Vagina (tissue), 2 donors: ENCODE results near the gene UST. TPM values are rescaled to one million over a fixed set of nuclear protein-coding genes. Genes with fewer than 3 reads are reported as not detected.

Source experiments
- DNase-seq, 2 donors: peaks; one replicate each; pipeline ENCODE4 v3.0.0-alpha.2; 2017; ENCODE audit errors: extremely low spot score in 2 of 2
- H3K27ac ChIP-seq: fragments of 200-600 bp; sonication (generic); one replicate; pipeline ENCODE4 v1.5.1; 2019
- H3K27me3 ChIP-seq: fragments of 200-600 bp; sonication (generic); one replicate; pipeline ENCODE4 v1.5.1; 2019
- H3K36me3 ChIP-seq, 2 donors: fragments of 200-600 bp; sonication (generic); one replicate each; pipeline ENCODE4 v1.5.1; 2017 to 2019
- H3K4me1 ChIP-seq: fragments of 200-600 bp; sonication (generic); one replicate; pipeline ENCODE4 v1.5.1; 2019
- H3K4me3 ChIP-seq, 2 donors: fragments of 200-600 bp; sonication (generic); 1 replicate in 1 of 2; 2 replicates in 1 of 2; pipeline ENCODE4 v1.5.1; 2016 to 2019
- H3K9me3 ChIP-seq: fragments of 200-600 bp; sonication (generic); one replicate; pipeline ENCODE4 v1.5.1; 2019
- POLR2A ChIP-seq, 2 donors: fragments of 450-650 bp; IDR thresholded peaks; one replicate each; pipeline ENCODE4 v1.6.1; 2017; ENCODE audit warnings: antibody characterized with exemption in 2 of 2, mild to moderate bottlenecking in 2 of 2, moderate library complexity in 2 of 2
- POLR2AphosphoS5 ChIP-seq, 2 donors: sonication (generic); formaldehyde crosslinking; IDR thresholded peaks; one replicate each; pipeline ENCODE4 v1.9.0; 2017; ENCODE audit warnings: antibody characterized with exemption in 2 of 2, mild to moderate bottlenecking in 2 of 2, low read depth in 1 of 2; ENCODE audit not compliant: insufficient read depth in 1 of 2
- intact Hi-C: fragments of 100-400 bp; cut with DNase I; formaldehyde crosslinking; loops from one replicate; pipeline ENCODE4 v1.15.1; 2023
- total RNA-seq: library from RNA; depleted of rRNA; stranded (reverse); fragments of >200 nt; gene quantifications from one replicate; pipeline ENCODE4 v1.2.3, GENCODE V29; 2016
- TF ChIP-seq, protein P1 (sequence below), 3 experiments: fragments of 450-650 bp in 2 of 3; fragments of 200-600 bp in 1 of 3; sonication (generic) in 1 of 3; IDR thresholded peaks; one replicate each; pipeline ENCODE4 v1.5.1; 2017 to 2019; ENCODE audit warnings: antibody characterized with exemption in 3 of 3, mild to moderate bottlenecking in 2 of 3, moderate library complexity in 2 of 3

The UST gene
- total RNA-seq, 1 donor from 2014 or later, result 14.2 TPM

DNA sequence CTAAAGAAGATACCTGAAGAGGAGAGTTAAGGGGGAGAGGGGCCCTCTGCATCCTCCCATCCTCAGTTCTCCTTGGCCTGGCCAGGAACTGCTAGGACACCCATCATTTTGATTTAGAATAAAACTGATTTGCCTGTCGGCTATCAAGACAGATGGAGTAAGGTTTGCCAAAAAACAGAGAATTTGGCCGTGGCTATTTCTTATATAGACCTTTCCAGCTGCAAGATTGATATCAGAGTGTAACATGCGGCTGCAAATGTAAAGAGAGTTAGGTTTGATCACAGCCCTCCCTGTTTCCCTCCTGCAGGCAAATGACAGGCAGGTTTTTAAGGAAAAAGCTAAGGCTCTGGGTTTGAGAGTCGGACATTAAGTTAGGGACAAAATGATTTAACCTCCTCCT, 344.1 kb downstream of the UST start:
- no peaks in the 10 kb centered on the region for H3K36me3 ChIP-seq
- H3K4me1 ChIP-seq, result peaks cover 8% of the 10 kb centered on the region
- H3K27me3 ChIP-seq, result no peaks in the 10 kb centered on the region
- intact Hi-C loops, result no loop called here
- H3K4me3 ChIP-seq, result no peak overlapping the region
- no peak for DNase-seq
- TF ChIP-seq, protein P1, sequence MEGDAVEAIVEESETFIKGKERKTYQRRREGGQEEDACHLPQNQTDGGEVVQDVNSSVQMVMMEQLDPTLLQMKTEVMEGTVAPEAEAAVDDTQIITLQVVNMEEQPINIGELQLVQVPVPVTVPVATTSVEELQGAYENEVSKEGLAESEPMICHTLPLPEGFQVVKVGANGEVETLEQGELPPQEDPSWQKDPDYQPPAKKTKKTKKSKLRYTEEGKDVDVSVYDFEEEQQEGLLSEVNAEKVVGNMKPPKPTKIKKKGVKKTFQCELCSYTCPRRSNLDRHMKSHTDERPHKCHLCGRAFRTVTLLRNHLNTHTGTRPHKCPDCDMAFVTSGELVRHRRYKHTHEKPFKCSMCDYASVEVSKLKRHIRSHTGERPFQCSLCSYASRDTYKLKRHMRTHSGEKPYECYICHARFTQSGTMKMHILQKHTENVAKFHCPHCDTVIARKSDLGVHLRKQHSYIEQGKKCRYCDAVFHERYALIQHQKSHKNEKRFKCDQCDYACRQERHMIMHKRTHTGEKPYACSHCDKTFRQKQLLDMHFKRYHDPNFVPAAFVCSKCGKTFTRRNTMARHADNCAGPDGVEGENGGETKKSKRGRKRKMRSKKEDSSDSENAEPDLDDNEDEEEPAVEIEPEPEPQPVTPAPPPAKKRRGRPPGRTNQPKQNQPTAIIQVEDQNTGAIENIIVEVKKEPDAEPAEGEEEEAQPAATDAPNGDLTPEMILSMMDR (IDR thresholded peaks at IDR 0.05), result no peak
- TF ChIP-seq POLR2AphosphoS5 (IDR thresholded peaks at IDR 0.05; ENCODE audit: insufficient read depth in 1 of 2, low read depth in 1 of 2), result no peak
- TF ChIP-seq POLR2A (IDR thresholded peaks at IDR 0.05), result no peak
- H3K9me3 ChIP-seq, result no peaks in the 10 kb centered on the region
- no peak overlapping the region for H3K27ac ChIP-seq

DNA sequence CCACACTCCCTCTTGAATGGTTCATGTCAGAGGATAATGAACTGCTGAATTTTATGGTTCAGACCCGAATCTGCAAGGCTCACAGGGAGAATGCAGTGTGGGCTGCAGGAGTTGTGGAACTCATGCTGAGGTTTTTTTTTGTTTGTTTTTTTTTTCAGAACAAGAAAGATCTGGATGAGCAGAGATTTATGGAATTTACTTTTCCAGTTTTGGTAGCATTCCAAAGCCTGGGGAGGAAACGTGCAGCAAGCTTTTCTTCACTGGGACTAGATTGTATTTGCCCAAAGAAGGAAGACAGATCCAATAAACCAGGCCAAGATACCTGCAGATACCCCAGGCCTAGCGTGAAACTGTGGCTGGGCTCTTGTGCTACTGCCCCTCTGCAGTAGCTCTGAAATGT, 346.8 kb downstream of the UST start:
- H3K36me3 ChIP-seq, result no peaks in the 10 kb centered on the region
- intact Hi-C loops, result no loop called here
- TF ChIP-seq, protein P1 (IDR thresholded peaks at IDR 0.05), result no peak
- TF ChIP-seq POLR2AphosphoS5 (IDR thresholded peaks at IDR 0.05; ENCODE audit: insufficient read depth in 1 of 2, low read depth in 1 of 2) (no peak), POLR2A (IDR thresholded peaks at IDR 0.05) (no peak)
- no peak for DNase-seq
- H3K4me1 ChIP-seq, result peaks cover 8% of the 10 kb centered on the region
- H3K27me3 ChIP-seq, result no peaks in the 10 kb centered on the region
- H3K9me3 ChIP-seq, result no peaks in the 10 kb centered on the region
- no peak overlapping the region for H3K27ac ChIP-seq
- H3K4me3 ChIP-seq, result no peak overlapping the region

DNA sequence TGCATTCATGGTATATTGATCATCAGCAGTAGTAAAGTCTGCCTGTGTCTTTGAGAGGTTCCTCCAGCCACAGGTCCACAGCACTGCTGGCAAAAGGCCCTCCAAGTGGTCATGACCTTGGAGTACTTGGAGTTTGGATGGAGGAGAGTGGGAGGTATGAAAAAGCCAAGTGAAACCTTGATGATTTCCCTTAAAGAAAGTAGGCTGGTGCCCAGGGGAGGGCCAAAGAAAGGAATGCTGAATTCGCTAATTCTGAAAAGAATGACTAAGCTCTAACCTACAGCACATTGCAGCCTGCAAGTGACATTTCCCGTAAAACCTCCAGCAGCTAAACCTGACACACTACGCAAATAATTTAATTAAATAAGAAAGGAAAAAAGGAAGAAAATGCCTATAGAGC, 347.3 kb downstream of the UST start:
- Histone ChIP-seq H3K9me3 (peaks cover 2% of the 10 kb centered on the region), H3K27me3 (no peaks in the 10 kb centered on the region), H3K27ac (no peak overlapping the region), H3K4me1 (peaks cover 8% of the 10 kb centered on the region), H3K4me3 (no peak overlapping the region), H3K36me3 (no peaks in the 10 kb centered on the region)
- intact Hi-C loops, result no loop called here
- no peak for DNase-seq
- TF ChIP-seq, protein P1 (IDR thresholded peaks at IDR 0.05), result no peak
- TF ChIP-seq POLR2AphosphoS5 (IDR thresholded peaks at IDR 0.05; ENCODE audit: insufficient read depth in 1 of 2, low read depth in 1 of 2), result no peak
- no peak for TF ChIP-seq POLR2A (IDR thresholded peaks at IDR 0.05)

DNA sequence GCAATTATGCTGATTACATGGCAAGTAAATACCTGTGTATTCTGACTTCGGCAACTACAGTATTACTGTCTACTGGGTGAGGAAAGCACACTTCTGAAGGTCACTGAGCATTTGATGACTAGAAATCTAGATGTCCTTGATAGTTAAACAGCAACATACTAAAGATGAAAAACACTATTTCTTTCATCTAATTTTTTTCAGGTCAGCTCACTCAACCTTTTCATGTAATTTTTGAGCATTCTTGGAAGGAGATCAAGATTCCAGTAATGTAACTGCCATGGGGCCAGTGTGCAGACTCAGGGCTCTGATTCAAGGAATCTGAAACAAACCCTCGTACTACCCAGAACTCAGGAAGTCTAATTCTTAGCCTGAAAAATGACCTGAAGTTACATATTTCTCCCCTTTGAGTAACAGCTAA, 348.1 kb downstream of the UST start:
- DNase-seq, result no peak
- Histone ChIP-seq H3K36me3 (no peaks in the 10 kb centered on the region), H3K4me3 (no peak overlapping the region), H3K27ac (no peak overlapping the region), H3K9me3 (peaks cover 7% of the 10 kb centered on the region), H3K4me1 (peaks cover 8% of the 10 kb centered on the region), H3K27me3 (no peaks in the 10 kb centered on the region)
- TF ChIP-seq, protein P1 (IDR thresholded peaks at IDR 0.05), result no peak
- TF ChIP-seq POLR2AphosphoS5 (IDR thresholded peaks at IDR 0.05; ENCODE audit: insufficient read depth in 1 of 2, low read depth in 1 of 2) (no peak), POLR2A (IDR thresholded peaks at IDR 0.05) (no peak)
- intact Hi-C loops, result no loop called here

DNA sequence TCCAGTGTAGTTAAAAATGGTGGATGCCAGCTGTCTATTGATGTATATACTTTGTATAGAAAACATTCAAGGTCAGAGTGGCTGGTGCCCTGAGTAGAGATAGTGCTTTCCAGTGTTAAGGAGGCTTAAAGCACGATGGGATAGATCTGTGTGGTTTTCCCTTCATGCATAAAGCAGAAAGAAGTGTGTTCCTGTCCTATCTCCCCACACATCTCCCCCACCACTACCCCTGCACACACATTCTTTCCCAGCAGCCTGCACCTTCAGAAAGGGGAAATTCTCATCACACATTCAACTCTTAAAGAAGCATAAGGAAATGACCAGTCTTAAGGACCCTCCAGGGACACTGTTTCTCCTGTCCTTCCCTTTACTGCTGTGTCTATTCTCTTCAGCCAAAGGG, 349.0 kb downstream of the UST start:
- no peak overlapping the region for H3K4me3 ChIP-seq
- H3K36me3 ChIP-seq, result no peaks in the 10 kb centered on the region
- peaks cover 7% of the 10 kb centered on the region for H3K9me3 ChIP-seq
- no peaks in the 10 kb centered on the region for H3K27me3 ChIP-seq
- intact Hi-C loops, result no loop called here
- DNase-seq, result no peak
- H3K27ac ChIP-seq, result no peak overlapping the region
- H3K4me1 ChIP-seq, result peaks cover 8% of the 10 kb centered on the region
- TF ChIP-seq, protein P1 (IDR thresholded peaks at IDR 0.05), result no peak
- TF ChIP-seq POLR2AphosphoS5 (IDR thresholded peaks at IDR 0.05; ENCODE audit: insufficient read depth in 1 of 2, low read depth in 1 of 2), result no peak
- no peak for TF ChIP-seq POLR2A (IDR thresholded peaks at IDR 0.05)
